ENCODE data around the gene KAZN.

GRCh38 chr1:14658642-14659041 lies 60.2 kb downstream of the KAZN start:
- no peak for TF ChIP-seq CTCF (optimal IDR thresholded peaks at IDR 0.05 in 1 of 3, IDR thresholded peaks at IDR 0.05 in 1 of 3, conservative IDR thresholded peaks at IDR 0.05 in 1 of 3; ENCODE audit: extremely low read depth in 1 of 3, insufficient read depth in 2 of 3, low read length in 3 of 3)
- TF ChIP-seq EZH2 (IDR thresholded peaks at IDR 0.05; ENCODE audit: low read length) = no peak
